Measurements from ENCODE around the gene HAPLN3.

HAPLN3 gene

GRCh38 chr15:88894819-88895767, at the start of gene HAPLN3:
Gene HAPLN3 (minus strand): TSS chr15:88895544. CDS start chr15:88887298, 8,246 bp downstream.
- Histone ChIP-seq H3K4me1 (ENCODE audit: control insufficient read depth, insufficient read depth, low read length) (peaks cover 15% of the 10 kb centered on the region), H3K4me3 (ENCODE audit: low read depth, low read length) (peak within 1 kb of the TSS; percentile 45), H3K9me3 (ENCODE audit: control insufficient read depth, insufficient read depth, low read depth, low read length) (no peaks in the 10 kb centered on the region), H3K27ac (ENCODE audit: extremely low read depth, low read depth, low read length) (peak within 1 kb of the TSS; percentile 37; the same call in 1 of the 2 replicates), H3K36me3 (ENCODE audit: control insufficient read depth in 2 of 2, insufficient read depth in 1 of 2, low read length in 2 of 2) (peaks cover 0 to 8% of the 10 kb centered on the region in 2 experiments; a peak in 2 of 3 replicates)
- CTCF ChIA-PET: interaction anchor here (0.5 to 4.7 kb wide), 14 partner anchors 9 to 283 kb away, joined by 3 to 21 read pairs (median 4); no protein-coding TSS in a partner anchor
- POLR2A ChIA-PET: interaction anchor here (0.6 to 1.7 kb wide), 6 partner anchors 10 to 325 kb away, joined by 3 to 5 read pairs (median 3); no protein-coding TSS in a partner anchor
- no peak for TF ChIP-seq ZNF155 (tag by site-specific recombination; IDR thresholded peaks at IDR 0.05)
- TF ChIP-seq ZNF555 (tag by site-specific recombination; conservative IDR thresholded peaks at IDR 0.05): no peak
- TF ChIP-seq SP3 (tag by site-specific recombination; IDR thresholded peaks at IDR 0.05): peak; percentile 32; the same call in 1 of the 2 replicates
- no peak for TF ChIP-seq SALL2 (tag by site-specific recombination; IDR thresholded peaks at IDR 0.05; ENCODE audit: borderline replicate concordance)
- TF ChIP-seq ZNF600 (tag by site-specific recombination; IDR thresholded peaks at IDR 0.05): no peak
- no peak for TF ChIP-seq ZNF747 (tag by site-specific recombination; IDR thresholded peaks at IDR 0.05)
- TF ChIP-seq ZNF354C (tag by site-specific recombination; IDR thresholded peaks at IDR 0.05; ENCODE audit: borderline replicate concordance, low read depth): no peak
- no peak for TF ChIP-seq ZNF214 (tag by site-specific recombination; IDR thresholded peaks at IDR 0.05; ENCODE audit: borderline replicate concordance)
- no peak for TF ChIP-seq ZNF768 (tag by site-specific recombination; IDR thresholded peaks at IDR 0.05)
- TF ChIP-seq SP7 (tag by site-specific recombination; IDR thresholded peaks at IDR 0.05): no peak
- TF ChIP-seq ZNF610 (tag by site-specific recombination; IDR thresholded peaks at IDR 0.05; ENCODE audit: borderline replicate concordance): no peak
- no peak for TF ChIP-seq ZNF677 (tag by site-specific recombination; IDR thresholded peaks at IDR 0.05)
- no peak for TF ChIP-seq ZNF174 (tag by site-specific recombination; IDR thresholded peaks at IDR 0.05)
- TF ChIP-seq ZNF266 (tag by site-specific recombination; IDR thresholded peaks at IDR 0.05; ENCODE audit: low read depth): no peak
- TF ChIP-seq MYNN (tag by site-specific recombination; IDR thresholded peaks at IDR 0.05; ENCODE audit: borderline replicate concordance): no peak
- no peak for TF ChIP-seq OSR2 (tag by site-specific recombination; IDR thresholded peaks at IDR 0.05)
- TF ChIP-seq SCRT1 (tag by site-specific recombination; IDR thresholded peaks at IDR 0.05; ENCODE audit: borderline replicate concordance): no peak
- TF ChIP-seq PRDM10 (tag by site-specific recombination; IDR thresholded peaks at IDR 0.05): peak; percentile 48
- TF ChIP-seq ZBTB17 (tag by site-specific recombination; IDR thresholded peaks at IDR 0.05): no peak
- TF ChIP-seq YY1 (tag by site-specific recombination; IDR thresholded peaks at IDR 0.05): no peak
- no peak for TF ChIP-seq ZNF24 (tag by site-specific recombination; IDR thresholded peaks at IDR 0.05)
- TF ChIP-seq ZNF521 (tag by site-specific recombination; IDR thresholded peaks at IDR 0.05): no peak
- peak; percentile 75 for TF ChIP-seq ZBTB8A (tag by site-specific recombination; IDR thresholded peaks at IDR 0.05)
- TF ChIP-seq ZXDB (tag by site-specific recombination; IDR thresholded peaks at IDR 0.05): peak; percentile 41
- no peak for TF ChIP-seq ZNF274 (IDR thresholded peaks at IDR 0.05; ENCODE audit: low read length)
- TF ChIP-seq ZNF274 (tag by site-specific recombination; IDR thresholded peaks at IDR 0.05; ENCODE audit: borderline replicate concordance): no peak
- no peak for TF ChIP-seq ZNF18 (tag by site-specific recombination; IDR thresholded peaks at IDR 0.05)
- TF ChIP-seq, protein P1, sequence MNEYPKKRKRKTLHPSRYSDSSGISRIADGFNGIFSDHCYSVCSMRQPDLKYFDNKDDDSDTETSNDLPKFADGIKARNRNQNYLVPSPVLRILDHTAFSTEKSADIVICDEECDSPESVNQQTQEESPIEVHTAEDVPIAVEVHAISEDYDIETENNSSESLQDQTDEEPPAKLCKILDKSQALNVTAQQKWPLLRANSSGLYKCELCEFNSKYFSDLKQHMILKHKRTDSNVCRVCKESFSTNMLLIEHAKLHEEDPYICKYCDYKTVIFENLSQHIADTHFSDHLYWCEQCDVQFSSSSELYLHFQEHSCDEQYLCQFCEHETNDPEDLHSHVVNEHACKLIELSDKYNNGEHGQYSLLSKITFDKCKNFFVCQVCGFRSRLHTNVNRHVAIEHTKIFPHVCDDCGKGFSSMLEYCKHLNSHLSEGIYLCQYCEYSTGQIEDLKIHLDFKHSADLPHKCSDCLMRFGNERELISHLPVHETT (tag by site-specific recombination; IDR thresholded peaks at IDR 0.05): no peak
- no peak for TF ChIP-seq ZNF248 (tag by site-specific recombination; IDR thresholded peaks at IDR 0.05)
- TF ChIP-seq ZFP69B (tag by site-specific recombination; IDR thresholded peaks at IDR 0.05): peak; percentile 42; the same call in 1 of the 2 replicates
- no peak for TF ChIP-seq ZNF433 (tag by site-specific recombination; IDR thresholded peaks at IDR 0.05; ENCODE audit: low read depth)
- no peak for TF ChIP-seq ZNF138 (tag by site-specific recombination; IDR thresholded peaks at IDR 0.05; ENCODE audit: borderline replicate concordance)
